Panc1 (cell line): ENCODE data around the gene ACSS1.

Experiments used
- TF ChIP-seq, protein P1 (sequence below), 2 experiments: IDR thresholded peaks; 2 replicates each; pipeline ENCODE4 v1.6.1; 2011 to 2012; ENCODE audit warnings: low read depth in 2 of 2, control low read depth in 1 of 2, low read length in 1 of 2, mild to moderate bottlenecking in 1 of 2, moderate library complexity in 1 of 2; ENCODE audit not compliant: insufficient read depth in 1 of 2
- TF ChIP-seq, protein P2 (sequence below): fragments of 450-650 bp; IDR thresholded peaks from 2 replicates; pipeline ENCODE4 v1.5.1; 2017; ENCODE audit warnings: mild to moderate bottlenecking

DNA sequence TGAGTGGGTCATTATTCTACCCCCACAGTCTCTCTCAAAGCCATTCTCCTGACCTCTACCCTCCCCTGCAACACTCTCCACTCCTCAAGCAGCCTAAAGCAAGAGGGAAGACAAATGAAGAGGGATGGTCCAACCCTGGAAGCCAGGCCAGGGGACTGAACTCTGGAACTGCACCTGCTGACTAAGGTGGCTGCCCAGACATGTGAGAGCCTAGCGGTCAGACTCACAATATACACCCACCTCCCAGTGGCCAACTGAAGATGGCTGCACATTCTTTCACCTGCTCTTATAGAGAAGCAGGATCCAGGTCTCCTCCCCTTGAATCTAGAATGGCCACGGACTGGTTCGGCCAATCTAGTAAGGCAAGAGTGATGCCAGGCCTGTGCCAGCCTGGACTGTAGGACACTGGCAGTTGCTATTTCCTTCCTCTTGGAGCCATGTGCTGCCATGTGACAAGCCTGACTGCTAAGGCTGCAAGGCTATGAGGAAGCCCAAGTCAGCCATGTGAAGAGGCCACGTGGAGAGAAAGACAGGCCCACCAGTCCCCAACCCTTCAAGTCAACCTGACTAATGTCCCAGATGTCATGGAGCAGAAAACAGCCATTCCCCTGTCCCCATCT, 31.8 kb downstream of the ACSS1 start:
- TF ChIP-seq, protein P1, sequence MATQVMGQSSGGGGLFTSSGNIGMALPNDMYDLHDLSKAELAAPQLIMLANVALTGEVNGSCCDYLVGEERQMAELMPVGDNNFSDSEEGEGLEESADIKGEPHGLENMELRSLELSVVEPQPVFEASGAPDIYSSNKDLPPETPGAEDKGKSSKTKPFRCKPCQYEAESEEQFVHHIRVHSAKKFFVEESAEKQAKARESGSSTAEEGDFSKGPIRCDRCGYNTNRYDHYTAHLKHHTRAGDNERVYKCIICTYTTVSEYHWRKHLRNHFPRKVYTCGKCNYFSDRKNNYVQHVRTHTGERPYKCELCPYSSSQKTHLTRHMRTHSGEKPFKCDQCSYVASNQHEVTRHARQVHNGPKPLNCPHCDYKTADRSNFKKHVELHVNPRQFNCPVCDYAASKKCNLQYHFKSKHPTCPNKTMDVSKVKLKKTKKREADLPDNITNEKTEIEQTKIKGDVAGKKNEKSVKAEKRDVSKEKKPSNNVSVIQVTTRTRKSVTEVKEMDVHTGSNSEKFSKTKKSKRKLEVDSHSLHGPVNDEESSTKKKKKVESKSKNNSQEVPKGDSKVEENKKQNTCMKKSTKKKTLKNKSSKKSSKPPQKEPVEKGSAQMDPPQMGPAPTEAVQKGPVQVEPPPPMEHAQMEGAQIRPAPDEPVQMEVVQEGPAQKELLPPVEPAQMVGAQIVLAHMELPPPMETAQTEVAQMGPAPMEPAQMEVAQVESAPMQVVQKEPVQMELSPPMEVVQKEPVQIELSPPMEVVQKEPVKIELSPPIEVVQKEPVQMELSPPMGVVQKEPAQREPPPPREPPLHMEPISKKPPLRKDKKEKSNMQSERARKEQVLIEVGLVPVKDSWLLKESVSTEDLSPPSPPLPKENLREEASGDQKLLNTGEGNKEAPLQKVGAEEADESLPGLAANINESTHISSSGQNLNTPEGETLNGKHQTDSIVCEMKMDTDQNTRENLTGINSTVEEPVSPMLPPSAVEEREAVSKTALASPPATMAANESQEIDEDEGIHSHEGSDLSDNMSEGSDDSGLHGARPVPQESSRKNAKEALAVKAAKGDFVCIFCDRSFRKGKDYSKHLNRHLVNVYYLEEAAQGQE (IDR thresholded peaks at IDR 0.05; ENCODE audit: insufficient read depth in 1 of 2, low read depth in 2 of 2, low read length in 1 of 2): no peak
- TF ChIP-seq, protein P2, sequence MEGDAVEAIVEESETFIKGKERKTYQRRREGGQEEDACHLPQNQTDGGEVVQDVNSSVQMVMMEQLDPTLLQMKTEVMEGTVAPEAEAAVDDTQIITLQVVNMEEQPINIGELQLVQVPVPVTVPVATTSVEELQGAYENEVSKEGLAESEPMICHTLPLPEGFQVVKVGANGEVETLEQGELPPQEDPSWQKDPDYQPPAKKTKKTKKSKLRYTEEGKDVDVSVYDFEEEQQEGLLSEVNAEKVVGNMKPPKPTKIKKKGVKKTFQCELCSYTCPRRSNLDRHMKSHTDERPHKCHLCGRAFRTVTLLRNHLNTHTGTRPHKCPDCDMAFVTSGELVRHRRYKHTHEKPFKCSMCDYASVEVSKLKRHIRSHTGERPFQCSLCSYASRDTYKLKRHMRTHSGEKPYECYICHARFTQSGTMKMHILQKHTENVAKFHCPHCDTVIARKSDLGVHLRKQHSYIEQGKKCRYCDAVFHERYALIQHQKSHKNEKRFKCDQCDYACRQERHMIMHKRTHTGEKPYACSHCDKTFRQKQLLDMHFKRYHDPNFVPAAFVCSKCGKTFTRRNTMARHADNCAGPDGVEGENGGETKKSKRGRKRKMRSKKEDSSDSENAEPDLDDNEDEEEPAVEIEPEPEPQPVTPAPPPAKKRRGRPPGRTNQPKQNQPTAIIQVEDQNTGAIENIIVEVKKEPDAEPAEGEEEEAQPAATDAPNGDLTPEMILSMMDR: no peak
